NCI-H1694 treated with DMSO at 0.1 percent for 48 hours (cell line): ENCODE measurements around the gene CCL24.
A peak's percentile ranks its signal among the peaks of the same experiment; 100 is the strongest.
"Not testable (repeated sequence)": the region's sequence is repeated elsewhere in the genome, so short reads cannot be mapped to it uniquely, and the experiment has no call there.

ENCODE experiments used
- DNase-seq: peaks from one replicate; lab custom pipeline; 2025; lab: John Stamatoyannopoulos, UW

The CCL24 gene

DNA sequence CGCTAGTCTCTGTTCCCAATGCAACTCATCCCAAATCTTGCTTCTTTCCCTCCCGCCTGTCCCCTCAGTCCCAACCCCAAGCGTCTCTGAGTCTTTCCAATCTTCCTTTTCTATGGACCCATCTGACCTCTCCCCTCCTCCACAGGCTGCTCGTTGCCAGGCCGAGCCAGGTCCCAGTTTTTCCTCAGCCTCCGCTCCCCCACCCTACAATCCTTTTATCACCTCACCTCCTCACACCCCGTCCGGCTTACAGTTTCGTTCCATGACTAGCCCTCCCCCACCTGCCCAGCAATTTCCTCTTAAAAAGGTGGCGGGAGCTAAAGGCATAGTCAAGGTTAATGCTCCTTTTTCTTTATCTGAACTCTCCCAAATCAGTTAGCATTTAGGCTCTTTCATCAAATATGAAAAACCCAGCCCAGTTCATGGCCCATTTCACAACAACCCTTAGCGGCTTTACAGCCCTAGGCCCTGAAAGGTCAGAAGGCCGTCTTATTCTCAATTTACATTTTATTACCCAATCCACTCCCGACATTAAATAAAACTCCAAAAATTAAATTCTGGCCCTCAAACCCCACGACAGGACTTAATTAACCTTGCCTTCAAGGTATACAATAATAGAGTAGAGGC, 32.8 kb downstream of the CCL24 start:
- DNase-seq = not testable (repeated sequence)

DNA sequence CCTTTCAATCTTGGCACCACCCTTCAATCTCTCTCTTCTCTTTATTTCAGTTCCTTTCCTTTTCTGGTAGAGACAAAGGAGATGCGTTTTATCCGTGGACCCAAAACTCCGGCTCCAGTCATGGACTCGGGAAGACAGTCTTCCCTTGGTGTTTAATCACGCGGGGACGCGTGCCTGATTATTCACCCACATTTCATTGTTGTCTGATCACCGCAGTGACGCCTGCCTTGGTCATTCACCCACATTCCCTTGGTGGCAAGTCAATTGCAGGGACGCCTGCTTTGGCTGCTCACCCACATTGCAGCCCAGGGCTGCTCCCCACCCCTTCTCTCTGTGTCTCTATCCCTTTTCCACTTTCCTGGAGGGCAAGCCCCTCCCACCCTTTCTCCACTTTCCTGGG, 34.1 kb downstream of the CCL24 start:
- not testable (repeated sequence) for DNase-seq

DNA sequence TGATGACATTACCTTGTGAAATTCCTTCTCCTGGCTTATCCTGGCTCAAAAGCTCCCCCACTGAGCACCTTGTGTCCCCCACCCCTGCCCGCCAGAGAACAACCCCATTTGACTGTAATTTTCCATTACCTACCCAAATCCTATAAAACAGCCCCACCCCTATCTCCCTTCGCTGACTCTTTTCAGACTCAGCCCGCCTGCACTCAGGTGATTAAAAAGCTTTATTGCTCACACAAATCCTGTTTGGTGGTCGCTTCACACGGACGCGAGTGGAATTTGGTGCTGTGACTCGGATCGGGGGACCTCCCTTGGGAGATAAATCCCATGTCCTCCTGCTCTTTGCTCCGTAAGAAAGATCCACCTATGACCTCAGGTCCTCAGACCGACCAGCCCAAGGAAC, 34.6 kb downstream of the CCL24 start:
- not testable (repeated sequence) for DNase-seq

DNA sequence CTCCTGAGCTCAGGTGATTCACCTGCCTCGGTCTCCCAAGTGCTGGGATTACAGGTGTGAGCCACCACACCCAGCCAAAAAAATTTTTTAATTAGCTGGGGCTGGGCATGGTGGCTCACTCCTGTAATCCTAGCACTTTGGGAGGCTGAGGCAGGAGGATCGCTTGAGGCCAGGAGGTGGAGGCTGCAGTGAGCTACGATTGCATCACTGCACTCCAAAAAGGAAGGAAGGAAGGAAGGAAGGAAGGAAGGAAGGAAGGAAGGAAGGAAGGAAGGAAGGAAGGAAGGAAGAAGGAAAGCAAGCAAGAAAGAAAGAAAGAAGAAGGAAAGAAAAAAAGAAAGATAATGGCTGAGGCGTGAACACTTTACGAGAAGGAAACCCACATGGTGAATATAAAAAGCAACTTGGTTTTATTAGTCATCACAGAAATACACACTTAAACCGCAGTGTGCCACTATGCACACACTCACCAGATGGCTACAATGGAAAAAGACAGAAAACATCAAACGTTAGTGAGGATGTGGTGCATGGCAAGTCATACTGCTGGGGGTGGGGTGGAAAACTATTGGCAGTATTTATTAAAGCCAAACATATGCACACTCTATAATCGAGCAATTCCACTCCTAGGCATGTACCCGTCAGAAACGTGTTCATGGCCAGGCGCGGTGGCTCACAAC, 37.2 kb downstream of the CCL24 start:
- DNase-seq = peak; percentile 87

DNA sequence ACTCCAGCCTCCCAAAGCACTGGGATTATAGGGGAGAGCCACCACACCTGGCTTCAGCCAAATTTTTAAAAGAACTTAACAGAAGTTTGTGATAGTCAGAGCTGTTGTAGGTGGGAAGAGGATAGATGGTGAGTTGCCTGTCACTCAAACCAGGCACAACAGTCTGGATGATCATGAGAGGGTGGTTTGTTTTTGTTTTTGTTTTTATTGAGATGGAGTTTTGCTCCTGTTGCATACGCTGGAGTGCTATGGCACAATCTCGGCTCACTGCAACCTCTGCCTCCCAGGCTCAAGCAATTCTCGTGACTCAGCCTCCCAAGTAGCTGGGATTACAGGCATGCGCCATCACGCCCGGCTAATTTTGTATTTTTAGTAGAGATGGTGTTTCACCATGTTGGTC, 39.6 kb downstream of the CCL24 start:
- not testable (repeated sequence) for DNase-seq

DNA sequence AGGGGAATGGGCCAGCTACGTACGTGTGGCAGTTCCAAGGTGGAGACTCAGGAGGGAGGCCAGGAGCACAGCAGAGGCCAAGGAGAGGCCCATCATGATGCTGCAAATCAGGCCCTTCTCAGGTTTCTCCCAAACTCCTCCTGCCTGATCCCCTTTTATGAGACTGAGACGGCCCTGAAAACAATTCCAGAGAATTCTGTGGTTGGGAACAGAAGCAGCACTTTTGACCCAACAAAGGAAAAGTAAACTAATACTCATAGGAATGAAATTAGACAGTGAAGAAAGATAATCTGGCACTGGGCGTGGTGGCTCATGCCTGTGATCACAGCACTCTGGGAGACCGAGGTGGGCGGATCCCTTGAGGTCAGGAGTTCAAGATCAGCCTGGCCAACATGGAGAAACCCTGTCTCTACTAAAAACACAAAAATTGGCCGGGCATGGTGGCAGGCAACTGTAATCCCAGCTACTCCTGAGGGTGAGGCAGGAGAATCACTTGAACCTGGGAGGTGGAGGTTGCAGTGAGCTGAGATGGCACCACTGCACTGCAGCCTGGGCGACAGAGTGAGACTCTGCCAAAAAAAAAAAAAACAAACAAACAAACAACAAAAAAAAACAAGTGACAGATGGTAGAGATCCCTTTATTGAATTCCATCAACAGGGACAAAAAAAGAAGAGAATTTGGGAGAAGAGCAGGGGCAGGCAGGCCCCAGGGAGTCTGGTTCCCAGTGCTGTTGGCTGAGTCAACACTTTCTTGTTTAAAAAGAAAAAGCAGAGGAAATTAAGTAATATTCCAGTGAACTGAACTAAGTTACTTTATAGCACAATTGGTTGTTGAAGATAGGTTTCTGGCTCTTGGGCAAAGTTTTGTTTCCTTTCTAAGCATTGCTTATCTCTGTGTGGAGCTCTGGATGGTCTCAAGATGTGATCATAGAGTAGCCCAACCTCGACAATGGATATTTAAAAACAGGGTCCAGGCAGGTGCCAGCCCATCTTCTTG, 41.2 kb downstream of the CCL24 start, which contains the start of gene CCL26:
CCL26 (minus strand) TSS at position 131 of the 997 bp plus-strand sequence; CDS start at position 96, 35 bp downstream.
- DNase-seq = peak; percentile 14

DNA sequence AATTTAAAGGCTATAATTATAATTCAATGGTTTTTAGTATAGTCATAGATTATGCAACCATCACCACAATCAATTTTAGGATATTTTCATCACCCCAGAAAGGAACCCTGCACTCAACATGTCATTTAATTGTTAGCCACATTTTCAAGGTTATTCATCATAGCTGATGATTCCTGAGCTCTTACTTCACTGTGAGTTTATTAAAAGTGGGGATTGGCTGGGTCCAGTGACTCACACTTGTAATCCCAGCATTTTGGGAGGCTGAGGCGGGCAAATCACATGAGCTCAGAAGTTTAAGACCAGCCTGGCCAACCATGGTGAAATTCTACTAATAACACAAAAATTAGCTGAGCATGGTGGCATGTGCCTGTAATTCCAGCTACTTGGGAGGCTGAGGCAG, 42.4 kb downstream of the CCL24 start:
- DNase-seq = no peak

DNA sequence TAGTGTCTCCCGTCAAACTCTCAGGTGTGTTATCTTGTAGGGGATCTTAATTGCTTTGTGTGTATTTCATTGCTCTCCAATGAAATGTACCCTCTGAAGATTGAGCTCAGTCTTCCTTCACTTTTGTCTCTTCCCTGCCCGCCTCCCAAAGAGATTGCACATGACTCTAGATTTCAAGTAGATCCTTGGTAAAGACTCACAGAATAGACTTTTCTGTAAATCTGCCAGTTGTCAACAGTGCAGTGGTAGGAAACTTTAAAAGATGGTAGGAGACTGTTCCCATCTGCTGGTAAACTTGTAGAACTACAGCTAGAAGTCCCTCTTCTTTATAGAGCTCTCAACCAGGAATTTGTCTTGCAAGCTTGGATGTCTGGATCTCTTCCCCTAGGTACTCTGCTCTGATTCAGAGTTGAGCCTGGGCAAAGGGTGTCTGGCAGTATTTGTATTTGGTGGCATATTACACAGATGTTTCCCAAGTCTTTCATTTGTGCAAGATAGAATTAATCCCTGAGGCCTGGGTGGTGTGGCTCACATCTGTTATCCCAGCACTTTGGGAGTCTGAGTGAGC, 51.2 kb downstream of the CCL24 start:
- DNase-seq = peak; percentile 77

DNA sequence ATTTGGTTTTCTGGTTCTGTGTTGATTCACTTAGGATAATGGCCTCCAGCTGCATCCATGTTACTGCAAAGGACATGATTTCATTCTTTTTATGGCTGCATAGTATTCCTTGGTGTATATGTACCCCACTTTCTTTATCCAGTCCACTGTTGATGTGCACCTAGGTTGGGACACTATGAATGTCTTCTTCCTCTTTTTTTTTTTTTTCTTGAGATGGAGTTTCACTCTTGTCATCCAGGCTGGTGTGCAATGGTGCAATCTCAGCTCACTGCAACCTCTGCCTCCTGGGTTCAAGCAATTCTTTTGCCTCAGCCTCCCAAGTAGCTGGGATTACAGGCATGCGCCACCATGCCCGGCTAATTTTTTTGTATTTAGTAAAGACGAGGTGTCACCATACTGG, 51.8 kb downstream of the CCL24 start:
- not testable (repeated sequence) for DNase-seq
